Ovary (tissue), 3 donors: ENCODE data around the gene ENOX2.

ENCODE experiments used
- CTCF ChIP-seq, 3 donors: fragments of 450-650 bp in 2 of 3; fragments of 200-600 bp in 1 of 3; IDR thresholded peaks; one replicate each; pipeline versions ENCODE4 v1.5.1 to v1.8.0; 2016 to 2022; ENCODE audit warnings: antibody characterized with exemption in 3 of 3, mild to moderate bottlenecking in 1 of 3
- EP300 ChIP-seq: sonication (generic); formaldehyde crosslinking; IDR thresholded peaks from one replicate; pipeline ENCODE4 v1.6.1; 2017; ENCODE audit warnings: antibody characterized with exemption
- POLR2A ChIP-seq: fragments of 450-650 bp; IDR thresholded peaks from one replicate; pipeline ENCODE4 v1.6.1; 2017; ENCODE audit warnings: antibody characterized with exemption, mild to moderate bottlenecking, moderate library complexity
- donor health status: DM: no; HTN: no; CAD: no.

GRCh38 chrX:130851569-130851968 lies 51.4 kb downstream of the ENOX2 start:
- TF ChIP-seq CTCF (IDR thresholded peaks at IDR 0.05) (no peak), EP300 (no peak), POLR2A (no peak)
